HG03135 (cell line): ENCODE measurements around the gene PRKCZ.

ENCODE experiments used
- ATAC-seq: cut with Tn5 transposase; IDR thresholded peaks from one replicate; pipeline ENCODE4 v1.9.1; 2021; ENCODE audit warnings: mild to moderate bottlenecking, moderate library complexity; ENCODE audit not compliant: unreplicated experiment

The PRKCZ gene

GRCh38 chr1:2060072-2060471 lies 9.9 kb downstream of the PRKCZ start:
- ATAC-seq: no peak

DNA sequence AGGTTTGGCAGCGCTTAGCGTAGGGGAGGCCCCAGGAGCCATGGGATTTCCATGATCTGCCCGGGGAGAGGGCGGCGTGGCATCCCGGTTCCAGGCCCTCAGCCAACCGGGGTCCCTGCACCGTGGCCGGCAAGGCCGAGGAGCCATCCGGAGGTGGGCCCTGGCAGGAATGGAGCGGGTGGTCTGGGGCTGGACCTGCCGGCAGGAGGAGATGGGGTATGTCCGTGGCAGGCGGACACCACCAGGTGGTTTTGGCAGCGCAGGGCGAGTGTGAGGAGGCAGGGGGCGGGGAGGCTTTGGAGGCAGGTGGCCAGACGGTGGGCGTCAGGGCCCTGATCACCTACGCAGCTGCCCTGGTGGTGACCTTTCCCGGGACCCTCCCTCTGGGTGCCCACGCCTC lies 10.3 kb downstream of the PRKCZ start:
- no peak for ATAC-seq

DNA sequence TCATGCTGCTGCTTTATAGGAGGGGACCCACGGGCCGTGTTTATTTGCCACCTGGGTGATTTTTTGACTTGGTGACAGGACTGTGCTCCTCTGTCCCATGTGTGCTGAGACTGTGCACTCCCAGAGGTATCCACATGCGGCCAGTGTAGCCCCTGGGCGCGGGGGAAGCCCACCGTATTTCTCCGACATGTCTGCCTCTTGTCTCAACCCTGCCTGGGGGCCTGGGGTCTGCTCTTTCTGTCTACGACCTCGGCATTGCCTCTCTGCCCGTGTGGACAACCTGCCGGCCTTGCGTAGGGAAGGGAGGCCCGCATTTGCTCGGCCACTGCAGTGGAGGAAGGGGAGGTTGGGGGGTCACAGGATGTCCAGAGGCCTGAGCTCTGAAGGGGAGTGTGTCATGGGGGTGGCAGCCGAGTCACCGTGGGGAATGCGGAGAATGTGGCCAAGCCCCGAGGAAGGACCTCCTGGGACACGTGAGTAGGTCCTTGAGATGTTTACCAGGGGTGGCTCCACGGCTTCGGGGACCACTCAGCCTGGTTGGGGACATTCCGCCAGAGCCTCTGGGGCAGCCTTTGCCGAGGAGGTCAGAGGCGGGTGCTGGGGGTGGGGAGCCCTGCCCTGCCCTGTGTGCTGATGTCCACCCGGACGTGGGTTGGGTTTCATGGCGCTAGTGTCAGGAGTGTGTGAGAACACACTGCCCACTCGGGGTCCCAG lies 11.0 kb downstream of the PRKCZ start:
- no peak for ATAC-seq

DNA sequence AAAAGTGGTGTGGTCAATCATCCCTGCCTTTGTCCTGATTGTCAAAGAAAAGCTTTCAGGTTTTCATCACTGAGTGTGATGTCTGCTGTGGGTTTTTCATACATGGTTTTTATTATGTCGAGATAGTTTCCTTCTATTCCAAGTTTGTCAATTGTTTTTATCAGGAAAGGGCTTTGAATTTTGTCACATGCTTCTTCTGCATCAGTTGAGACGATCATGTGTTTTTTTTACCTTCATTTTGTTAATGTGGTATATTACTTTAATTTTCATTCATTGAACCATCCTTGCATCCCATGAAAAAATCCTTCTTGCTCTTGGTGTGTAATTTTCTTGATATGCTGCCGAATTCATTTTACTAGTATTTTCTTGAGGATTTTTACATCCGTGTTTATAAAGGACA lies 15.5 kb downstream of the PRKCZ start:
- no peak for ATAC-seq

GRCh38 chr1:2067393-2067792 lies 17.2 kb downstream of the PRKCZ start:
- no peak for ATAC-seq

DNA sequence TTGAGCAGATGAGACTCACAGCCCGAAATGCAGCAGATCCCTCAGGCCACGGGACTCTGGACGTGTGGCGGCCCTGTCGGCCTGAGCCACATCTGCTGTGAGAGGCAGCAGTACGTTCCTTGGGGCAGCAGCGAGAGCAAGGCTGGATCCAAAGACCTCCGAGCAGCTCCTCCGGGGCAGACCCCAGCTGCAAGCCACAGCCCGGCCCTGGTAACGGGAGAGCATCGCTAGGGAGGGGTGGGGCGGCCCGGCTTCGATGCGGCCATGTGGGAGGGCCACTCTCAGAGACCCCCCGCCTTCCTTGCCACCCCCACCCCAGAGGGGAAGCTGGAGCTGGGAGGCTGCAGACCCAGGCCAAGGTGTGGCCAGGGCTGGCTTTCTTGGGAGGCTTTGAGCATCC lies 17.8 kb downstream of the PRKCZ start:
- ATAC-seq: no peak

GRCh38 chr1:2068951-2069350 lies 18.7 kb downstream of the PRKCZ start:
- ATAC-seq: no peak

DNA sequence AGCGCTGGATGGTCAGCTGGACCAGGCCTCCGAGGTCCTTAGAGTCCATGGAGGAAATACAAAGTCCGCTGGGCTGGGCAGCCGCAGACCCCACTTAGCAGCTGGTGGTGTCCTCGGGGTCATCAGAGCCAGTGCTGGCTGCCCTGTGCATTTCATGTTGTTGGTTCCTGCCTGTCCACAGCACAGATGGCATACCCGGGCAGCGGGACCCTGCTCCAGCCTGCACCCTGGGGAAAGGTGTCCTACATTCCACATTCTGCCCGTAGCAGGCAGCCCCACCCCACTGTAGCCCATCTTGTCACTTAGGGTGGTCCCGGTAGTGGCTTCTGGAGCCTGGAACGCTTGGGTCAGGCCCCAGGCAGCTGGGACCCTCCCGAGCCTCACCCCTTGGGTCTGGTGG lies 19.8 kb downstream of the PRKCZ start:
- no peak for ATAC-seq

DNA sequence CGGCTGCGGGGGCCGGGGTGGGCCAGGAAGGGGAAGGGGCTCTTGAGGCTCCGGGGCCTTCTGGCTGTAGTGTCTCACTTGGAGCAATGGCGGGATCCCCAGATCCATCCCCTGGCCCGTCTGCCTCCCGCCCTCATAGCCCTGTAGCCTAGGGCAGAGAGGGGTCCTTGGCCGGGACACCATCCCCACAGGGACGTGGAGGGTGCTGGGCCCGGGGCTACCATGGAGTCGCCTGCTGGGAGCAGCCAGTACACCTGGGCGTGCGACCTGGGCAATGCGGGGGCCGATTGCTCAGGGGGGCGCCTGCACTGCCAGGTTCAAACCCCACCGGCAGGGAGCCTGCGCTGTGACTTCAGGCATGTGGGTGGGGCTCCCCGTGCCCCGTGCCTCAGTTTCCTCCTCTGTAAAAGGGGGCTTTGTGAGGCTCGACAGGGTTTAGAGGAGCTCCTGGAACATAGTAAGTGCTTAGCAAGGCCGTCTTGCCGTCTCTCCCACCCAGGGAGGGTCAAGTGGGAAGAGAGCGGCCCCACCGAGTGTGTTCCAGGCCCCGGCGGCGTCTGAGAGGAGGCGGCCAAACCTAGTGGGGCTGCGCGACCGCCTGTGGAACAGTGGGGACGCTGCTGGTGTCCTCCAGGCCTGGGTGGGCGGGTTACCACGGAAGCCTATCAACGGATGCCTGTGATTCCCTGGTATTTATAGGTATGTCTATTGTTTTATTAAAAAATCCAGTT lies 20.8 kb downstream of the PRKCZ start:
- no peak for ATAC-seq

- no peak for ATAC-seq
Measured at GRCh38 chr1:2072109-2072806, 22.0 kb downstream of the PRKCZ start.

- no peak for ATAC-seq
Measured at GRCh38 chr1:2072891-2073290, 22.7 kb downstream of the PRKCZ start.

DNA sequence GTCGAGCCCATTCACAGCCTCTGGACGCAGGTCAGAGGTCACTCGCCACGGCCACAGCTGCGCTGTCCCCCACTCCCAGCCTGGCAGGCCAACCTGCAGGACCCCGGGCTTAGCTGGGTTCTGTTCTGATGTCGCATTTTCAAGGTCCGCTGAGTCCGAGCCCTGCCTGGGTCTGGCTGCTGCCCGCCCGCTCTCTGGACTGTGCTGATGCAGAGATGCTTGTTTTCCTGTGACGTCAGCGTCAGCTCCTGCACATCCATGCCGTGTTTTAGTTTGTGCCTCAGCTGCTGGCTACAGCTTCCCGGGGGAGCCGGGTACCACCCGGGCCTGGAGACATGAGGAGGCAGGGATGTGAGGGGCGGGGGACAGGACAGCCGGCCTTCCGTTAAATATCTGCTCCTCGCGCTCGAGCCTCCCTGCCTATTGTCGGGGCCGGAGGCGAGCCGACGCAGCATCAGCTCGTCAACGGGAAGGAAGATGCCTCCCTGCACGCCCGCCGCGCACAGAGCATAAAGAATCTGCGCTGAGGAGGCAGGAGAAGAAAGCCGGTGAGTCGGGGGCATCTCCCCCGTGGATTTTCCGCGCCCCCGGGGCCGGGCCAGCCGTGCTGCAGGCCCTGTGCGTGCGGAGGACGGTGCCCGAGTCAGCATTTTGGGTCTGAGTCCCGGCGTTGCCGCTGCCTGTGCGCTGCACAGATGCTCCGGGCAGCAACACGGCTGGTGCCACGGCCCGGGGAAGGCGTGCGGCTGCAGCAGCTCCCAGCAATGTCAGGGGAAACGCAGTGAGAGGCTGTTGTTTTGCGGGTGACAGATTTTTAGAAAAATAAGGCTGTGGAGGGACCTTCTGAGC lies 23.4 kb downstream of the PRKCZ start:
- no peak for ATAC-seq

DNA sequence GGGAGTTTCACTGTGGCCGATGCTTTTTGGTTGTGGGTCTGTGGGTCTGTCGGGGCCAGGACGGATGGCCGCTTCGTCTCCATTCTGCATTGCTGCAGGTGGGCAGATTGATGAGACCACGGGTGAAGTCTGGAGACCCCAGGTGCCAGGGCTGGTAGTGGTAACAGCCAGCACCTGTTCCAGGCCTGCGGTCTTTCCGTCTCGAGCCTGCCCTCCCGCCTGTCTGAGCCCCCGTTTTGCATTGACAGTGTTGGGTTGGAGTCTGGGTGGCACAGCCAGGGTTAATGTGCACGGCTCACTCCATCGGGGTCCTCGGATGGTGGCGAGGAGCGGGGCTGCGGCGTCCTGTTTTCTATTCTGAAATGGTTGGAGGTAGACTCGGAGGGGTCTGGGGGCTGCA lies 24.2 kb downstream of the PRKCZ start:
- no peak for ATAC-seq

DNA sequence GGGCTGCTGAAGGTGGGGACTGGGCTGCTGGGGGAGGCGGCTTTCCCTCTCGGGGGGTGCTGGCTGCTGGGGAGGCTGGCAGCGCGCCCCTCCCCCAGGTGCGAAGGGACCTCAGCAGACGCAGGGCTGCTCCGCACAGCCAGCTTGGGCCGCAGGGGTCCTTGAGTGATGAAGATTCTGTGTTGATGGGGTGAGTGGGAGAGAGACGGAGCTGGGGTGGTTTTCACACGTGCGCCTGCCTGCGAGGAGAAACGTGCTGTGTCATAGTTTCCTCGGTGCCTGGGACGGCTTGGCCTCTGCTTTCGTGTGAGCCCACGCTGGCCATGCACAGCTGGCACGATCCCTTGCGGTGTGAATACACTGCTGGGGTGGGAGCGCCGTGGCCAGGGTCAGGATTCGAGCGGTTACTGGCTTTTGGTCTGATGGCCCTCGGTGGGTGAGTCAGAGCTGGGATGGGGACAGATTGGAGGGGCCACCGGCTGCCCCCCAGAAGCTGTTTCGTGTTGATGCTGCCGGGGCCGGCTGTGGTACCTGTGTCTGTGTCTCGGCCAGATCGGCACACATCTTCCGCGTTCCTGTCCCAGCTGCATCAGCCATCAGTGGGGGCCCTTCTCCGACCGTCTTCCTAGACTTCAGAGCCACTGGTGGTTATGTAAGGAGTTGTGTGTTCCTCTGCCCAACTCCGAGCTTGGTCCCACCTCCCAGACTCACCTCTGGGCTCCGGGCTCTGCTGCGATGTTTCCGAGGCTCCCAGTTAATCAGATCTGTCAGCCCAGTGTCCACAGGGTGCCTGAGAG lies 24.9 kb downstream of the PRKCZ start:
- no peak for ATAC-seq

- ATAC-seq: no peak
Measured at GRCh38 chr1:2076826-2077225, 26.6 kb downstream of the PRKCZ start.

DNA sequence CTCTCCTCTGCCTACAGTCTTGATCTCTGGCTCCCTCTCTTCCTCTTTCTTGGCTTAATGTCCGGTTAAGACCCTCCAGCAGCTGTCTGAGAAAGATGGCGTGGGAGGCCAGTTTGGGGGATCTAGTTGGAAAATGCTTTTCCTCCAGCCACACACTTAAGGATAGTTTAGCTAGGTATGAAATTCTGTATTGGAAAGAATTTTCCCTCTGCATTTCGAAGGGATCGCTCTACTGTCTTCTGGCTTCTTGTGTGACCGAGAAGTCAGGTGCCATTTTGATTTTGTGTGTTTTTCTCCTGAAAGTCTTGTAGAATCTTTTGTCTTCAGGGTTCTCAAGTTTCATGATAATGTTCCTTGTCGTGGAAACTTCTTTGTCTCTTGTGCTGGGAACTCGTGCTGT lies 28.0 kb downstream of the PRKCZ start:
- no peak for ATAC-seq

DNA sequence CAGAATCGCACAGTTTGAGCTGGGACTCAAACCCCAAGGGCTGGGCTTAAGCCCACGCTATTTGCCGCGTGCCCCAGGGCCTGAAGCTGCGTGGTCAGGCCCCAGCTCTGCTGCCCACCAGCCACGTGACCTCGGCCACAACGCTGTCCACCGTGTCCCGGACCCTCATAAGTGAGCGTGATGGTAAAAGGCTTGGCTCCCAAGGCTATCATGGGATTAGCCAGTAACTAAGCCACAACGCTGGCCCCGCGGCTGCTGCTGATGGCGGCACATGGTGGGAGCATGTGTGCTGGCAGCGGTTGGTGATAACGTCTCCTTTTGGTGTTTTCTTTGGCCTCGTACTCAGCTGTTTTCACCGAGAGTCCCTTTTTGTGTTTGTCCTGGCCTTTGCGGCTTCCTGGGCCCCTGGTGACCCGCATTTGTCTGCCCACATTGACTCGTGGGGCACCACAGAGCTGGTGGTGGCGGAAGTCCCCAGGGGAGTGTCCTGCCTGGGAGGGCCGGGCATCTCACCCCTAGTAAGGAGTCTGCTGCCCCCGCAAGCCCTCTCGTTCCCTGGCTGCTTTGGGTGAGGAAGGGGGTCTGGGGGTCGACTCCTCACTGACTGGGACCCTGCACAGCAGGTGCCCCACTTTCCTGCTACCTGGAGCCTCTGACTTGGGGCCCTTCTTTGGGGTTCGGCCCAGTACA lies 29.3 kb downstream of the PRKCZ start:
- ATAC-seq: no peak

- no peak for ATAC-seq
Measured at GRCh38 chr1:2080140-2080539, 29.9 kb downstream of the PRKCZ start.

DNA sequence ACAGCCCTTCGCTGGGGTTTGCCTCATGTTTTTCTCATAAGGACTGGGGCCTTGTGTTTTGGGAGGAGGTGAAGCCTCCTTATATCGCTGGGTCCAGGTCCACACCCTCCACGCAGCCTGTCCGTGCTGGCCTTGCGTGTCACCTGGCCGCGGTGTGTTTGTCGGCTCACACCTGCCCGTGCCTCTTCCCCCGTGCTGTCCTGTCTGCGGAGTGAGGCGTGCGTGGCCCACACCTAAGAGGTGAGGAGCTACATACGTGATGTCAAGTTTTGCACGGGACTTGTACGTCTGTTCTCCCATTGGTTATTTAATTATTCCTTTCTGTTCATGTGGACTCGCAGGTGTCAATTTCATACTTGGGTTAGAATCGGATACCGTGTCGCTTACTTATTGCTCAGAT lies 30.7 kb downstream of the PRKCZ start:
- ATAC-seq: no peak
